ENCODE data around the gene GRIN2C. TPM values are rescaled to one million over a fixed set of nuclear protein-coding genes. Genes with fewer than 3 reads are reported as not detected.

GRIN2C gene
- total and polyA plus RNA-seq, 9 of the 15 experiments (the other 6 are each of a cell fraction or from before 2014, with no cell fraction given): under 0.01 to 0.33 (median 0.10) TPM; not detected in 2

- TF ChIP-seq, protein P1, sequence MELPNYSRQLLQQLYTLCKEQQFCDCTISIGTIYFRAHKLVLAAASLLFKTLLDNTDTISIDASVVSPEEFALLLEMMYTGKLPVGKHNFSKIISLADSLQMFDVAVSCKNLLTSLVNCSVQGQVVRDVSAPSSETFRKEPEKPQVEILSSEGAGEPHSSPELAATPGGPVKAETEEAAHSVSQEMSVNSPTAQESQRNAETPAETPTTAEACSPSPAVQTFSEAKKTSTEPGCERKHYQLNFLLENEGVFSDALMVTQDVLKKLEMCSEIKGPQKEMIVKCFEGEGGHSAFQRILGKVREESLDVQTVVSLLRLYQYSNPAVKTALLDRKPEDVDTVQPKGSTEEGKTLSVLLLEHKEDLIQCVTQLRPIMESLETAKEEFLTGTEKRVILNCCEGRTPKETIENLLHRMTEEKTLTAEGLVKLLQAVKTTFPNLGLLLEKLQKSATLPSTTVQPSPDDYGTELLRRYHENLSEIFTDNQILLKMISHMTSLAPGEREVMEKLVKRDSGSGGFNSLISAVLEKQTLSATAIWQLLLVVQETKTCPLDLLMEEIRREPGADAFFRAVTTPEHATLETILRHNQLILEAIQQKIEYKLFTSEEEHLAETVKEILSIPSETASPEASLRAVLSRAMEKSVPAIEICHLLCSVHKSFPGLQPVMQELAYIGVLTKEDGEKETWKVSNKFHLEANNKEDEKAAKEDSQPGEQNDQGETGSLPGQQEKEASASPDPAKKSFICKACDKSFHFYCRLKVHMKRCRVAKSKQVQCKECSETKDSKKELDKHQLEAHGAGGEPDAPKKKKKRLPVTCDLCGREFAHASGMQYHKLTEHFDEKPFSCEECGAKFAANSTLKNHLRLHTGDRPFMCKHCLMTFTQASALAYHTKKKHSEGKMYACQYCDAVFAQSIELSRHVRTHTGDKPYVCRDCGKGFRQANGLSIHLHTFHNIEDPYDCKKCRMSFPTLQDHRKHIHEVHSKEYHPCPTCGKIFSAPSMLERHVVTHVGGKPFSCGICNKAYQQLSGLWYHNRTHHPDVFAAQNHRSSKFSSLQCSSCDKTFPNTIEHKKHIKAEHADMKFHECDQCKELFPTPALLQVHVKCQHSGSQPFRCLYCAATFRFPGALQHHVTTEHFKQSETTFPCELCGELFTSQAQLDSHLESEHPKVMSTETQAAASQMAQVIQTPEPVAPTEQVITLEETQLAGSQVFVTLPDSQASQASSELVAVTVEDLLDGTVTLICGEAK (IDR thresholded peaks at IDR 0.05): no peak
- TF ChIP-seq, protein P1 (CRISPR knock-in tag; IDR thresholded peaks at IDR 0.05): no peak
- TF ChIP-seq PHF20 (IDR thresholded peaks at IDR 0.05; ENCODE audit: partially characterized antibody): no peak
- TF ChIP-seq ZNF699 (CRISPR knock-in tag; IDR thresholded peaks at IDR 0.05; ENCODE audit: insufficient replicate concordance): no peak
- TF ChIP-seq, protein P2, sequence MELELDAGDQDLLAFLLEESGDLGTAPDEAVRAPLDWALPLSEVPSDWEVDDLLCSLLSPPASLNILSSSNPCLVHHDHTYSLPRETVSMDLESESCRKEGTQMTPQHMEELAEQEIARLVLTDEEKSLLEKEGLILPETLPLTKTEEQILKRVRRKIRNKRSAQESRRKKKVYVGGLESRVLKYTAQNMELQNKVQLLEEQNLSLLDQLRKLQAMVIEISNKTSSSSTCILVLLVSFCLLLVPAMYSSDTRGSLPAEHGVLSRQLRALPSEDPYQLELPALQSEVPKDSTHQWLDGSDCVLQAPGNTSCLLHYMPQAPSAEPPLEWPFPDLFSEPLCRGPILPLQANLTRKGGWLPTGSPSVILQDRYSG (tag; conservative IDR thresholded peaks at IDR 0.05; ENCODE audit: low read depth): 0 out of 2 replicates have a peak, but pooled peaks have one; percentile 9
- TF ChIP-seq, protein P3, sequence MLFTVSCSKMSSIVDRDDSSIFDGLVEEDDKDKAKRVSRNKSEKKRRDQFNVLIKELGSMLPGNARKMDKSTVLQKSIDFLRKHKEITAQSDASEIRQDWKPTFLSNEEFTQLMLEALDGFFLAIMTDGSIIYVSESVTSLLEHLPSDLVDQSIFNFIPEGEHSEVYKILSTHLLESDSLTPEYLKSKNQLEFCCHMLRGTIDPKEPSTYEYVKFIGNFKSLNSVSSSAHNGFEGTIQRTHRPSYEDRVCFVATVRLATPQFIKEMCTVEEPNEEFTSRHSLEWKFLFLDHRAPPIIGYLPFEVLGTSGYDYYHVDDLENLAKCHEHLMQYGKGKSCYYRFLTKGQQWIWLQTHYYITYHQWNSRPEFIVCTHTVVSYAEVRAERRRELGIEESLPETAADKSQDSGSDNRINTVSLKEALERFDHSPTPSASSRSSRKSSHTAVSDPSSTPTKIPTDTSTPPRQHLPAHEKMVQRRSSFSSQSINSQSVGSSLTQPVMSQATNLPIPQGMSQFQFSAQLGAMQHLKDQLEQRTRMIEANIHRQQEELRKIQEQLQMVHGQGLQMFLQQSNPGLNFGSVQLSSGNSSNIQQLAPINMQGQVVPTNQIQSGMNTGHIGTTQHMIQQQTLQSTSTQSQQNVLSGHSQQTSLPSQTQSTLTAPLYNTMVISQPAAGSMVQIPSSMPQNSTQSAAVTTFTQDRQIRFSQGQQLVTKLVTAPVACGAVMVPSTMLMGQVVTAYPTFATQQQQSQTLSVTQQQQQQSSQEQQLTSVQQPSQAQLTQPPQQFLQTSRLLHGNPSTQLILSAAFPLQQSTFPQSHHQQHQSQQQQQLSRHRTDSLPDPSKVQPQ (CRISPR knock-in tag; IDR thresholded peaks at IDR 0.05; ENCODE audit: borderline replicate concordance): no peak
- TF ChIP-seq NFRKB (IDR thresholded peaks at IDR 0.05; ENCODE audit: low read depth): no peak
- no peak for TF ChIP-seq ZNF785 (CRISPR knock-in tag; IDR thresholded peaks at IDR 0.05)
- no peak for TF ChIP-seq RBM14 (IDR thresholded peaks at IDR 0.05; ENCODE audit: borderline replicate concordance, insufficient read depth, low read depth, low read length)
Measured at GRCh38 chr17:74875155-74875976, 15.7 kb upstream of the GRIN2C start (continued).

Measured in K562 (cell line).